GM10248 (cell line): ENCODE results near the gene SDHAF4.
"Not testable (repeated sequence)": the region's sequence is repeated elsewhere in the genome, so short reads cannot be mapped to it uniquely, and the experiment has no call there.

ENCODE experiments used
- CTCF ChIA-PET: fragments of 300-600 bp; sonication (Branson Sonifier 250); formaldehyde crosslinking; extraction: SDS; loops from one replicate; lab custom pipeline; 2021; ENCODE audit warnings: antibody characterized with exemption; lab: Yijun Ruan, JAX
- POLR2A ChIA-PET: fragments of 350-650 bp; sonication (Branson Sonifier 250); formaldehyde crosslinking; extraction: SDS; loops from one replicate; lab custom pipeline; 2020; ENCODE audit warnings: antibody characterized with exemption; lab: Yijun Ruan, JAX
- DNase-seq: peaks from one replicate; pipeline ENCODE4 v3.0.0; 2012; ENCODE audit errors: extremely low spot score
- TF ChIP-seq, protein P1 (sequence below): IDR thresholded peaks from 2 replicates; pipeline ENCODE4 v1.5.1; 2012; ENCODE audit warnings: mild to moderate bottlenecking, low read depth; ENCODE audit errors: extremely low read depth, missing control alignments, control extremely low read depth

SDHAF4 gene

DNA sequence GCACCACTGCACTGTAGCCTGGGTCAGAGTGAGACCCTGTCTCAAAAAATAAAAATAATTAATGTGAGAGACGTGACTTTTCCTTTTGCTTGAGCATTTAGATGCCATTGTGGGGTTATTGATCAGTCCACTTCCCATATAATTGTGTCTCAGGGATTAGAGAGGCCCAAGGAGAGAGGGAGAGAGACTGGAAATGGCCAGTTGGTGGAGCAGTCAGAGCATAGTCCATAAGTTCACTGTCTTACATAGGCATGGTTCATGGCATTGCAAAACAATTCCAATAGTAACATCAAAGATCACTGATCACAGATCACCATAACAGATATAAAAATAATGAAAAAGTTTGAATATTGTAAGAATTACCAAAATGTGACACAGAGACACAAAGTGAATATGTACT lies 15.2 kb upstream of the SDHAF4 start:
- POLR2A ChIA-PET, result no interaction called here
- CTCF ChIA-PET, result interaction anchor here (1.3 kb wide), 1 partner anchor 183 kb away, joined by 4 read pairs; no protein-coding TSS in a partner anchor

DNA sequence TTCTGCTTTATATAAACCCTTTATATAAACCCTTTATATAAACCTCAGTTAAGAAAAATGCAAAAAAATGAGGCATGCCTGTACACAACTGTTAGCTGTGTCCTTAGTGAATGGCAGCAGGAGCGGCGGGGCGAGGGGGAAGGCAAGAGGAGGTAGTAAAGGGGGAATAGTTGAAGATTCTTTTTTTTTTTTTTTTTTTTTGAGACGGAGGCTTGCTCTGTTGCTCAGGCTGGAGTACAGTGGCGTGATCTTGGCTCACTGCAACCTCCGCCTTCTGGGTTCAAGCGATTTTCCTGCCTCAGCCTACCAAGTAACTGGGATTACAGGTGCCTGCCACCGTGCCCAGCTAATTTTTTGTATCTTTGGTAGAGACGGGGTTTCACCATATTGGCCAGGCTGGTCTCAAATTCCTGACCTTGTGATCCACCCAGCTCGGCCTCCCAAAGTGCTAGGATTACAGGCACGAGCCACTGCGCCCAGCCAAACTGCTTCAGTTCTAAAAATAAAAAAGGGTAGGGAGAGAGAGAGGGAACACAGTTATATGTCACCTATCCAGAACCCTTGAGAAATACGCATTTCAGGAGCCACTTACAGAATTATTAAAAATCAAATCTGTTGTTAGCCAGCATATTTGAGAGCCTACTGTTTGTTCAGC lies 14.3 kb upstream of the SDHAF4 start:
- POLR2A ChIA-PET, DNase-seq, CTCF ChIA-PET: not testable (repeated sequence)

More for the DNA sequence above, 15.2 kb upstream of the SDHAF4 start:
- TF ChIP-seq, protein P1, sequence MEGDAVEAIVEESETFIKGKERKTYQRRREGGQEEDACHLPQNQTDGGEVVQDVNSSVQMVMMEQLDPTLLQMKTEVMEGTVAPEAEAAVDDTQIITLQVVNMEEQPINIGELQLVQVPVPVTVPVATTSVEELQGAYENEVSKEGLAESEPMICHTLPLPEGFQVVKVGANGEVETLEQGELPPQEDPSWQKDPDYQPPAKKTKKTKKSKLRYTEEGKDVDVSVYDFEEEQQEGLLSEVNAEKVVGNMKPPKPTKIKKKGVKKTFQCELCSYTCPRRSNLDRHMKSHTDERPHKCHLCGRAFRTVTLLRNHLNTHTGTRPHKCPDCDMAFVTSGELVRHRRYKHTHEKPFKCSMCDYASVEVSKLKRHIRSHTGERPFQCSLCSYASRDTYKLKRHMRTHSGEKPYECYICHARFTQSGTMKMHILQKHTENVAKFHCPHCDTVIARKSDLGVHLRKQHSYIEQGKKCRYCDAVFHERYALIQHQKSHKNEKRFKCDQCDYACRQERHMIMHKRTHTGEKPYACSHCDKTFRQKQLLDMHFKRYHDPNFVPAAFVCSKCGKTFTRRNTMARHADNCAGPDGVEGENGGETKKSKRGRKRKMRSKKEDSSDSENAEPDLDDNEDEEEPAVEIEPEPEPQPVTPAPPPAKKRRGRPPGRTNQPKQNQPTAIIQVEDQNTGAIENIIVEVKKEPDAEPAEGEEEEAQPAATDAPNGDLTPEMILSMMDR, result no peak
- DNase-seq, result no peak

DNA sequence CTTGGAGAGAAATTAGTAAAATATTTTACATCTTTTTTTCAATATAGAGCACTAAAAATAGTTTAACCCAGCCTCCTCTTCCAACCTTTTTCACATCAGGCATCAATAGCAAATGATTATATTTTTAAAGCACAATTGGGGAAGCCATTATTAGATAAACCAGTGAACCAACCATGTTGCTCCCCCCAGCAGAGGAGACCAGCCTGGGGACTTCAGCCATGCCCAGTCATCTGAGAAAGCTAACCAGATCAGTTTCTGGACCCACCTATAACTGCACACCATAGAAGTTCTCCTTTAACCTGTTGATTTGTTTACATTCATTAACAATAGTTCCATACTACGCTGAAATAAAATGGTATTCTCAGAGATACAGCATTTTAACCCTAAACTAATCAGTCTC lies 13.8 kb upstream of the SDHAF4 start:
- ChIA-PET CTCF (no interaction called here), POLR2A (no interaction called here)
- TF ChIP-seq, protein P1, result no peak
- DNase-seq, result no peak

DNA sequence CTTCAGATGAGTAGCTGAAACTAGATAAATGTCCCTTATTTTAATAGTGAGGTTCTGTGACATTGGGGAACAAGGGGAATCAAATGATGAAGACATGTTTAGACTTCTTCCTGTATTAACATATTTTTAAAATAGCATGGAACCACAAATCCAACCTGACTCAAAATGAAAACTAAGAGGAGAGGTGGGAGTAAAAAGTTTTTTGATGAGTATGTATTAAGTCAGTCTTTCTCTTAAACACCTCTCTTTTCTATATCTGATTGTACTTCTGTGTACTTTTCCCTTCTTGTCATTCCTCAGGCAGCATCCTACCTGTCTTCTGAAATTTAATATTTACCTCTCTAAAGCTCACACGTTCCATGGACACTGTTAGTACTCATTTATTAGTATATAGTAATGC lies 8.7 kb upstream of the SDHAF4 start:
- DNase-seq, result no peak
- CTCF ChIA-PET, result interaction anchor here (1.2 to 2.7 kb wide), 3 partner anchors 8 to 183 kb away, joined by 3 to 14 read pairs (median 5); no protein-coding TSS in a partner anchor
- TF ChIP-seq, protein P1, result no peak
- POLR2A ChIA-PET, result no interaction called here

DNA sequence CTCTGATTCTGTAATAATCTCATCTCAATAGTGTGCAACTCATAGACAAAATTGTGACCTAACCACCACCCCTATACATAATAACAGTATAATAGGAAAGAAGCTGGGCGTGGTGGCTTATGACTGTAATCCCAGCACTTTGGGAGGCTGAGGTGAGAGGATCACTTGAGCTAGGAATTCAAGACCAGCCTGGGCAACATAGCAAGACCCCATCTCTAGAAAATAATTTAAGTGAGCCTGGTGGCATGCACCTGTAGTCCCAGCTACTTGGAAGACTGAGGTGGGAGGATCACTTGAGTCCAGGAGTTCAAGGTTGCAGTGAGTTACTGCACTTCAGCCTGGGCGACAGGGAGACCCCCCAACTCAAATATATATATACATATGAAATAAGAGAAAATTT lies 4.3 kb upstream of the SDHAF4 start:
- CTCF ChIA-PET, result interaction anchor here (1.0 kb wide), 1 partner anchor 19 kb away, joined by 4 read pairs; no protein-coding TSS in a partner anchor
- POLR2A ChIA-PET, DNase-seq: not testable (repeated sequence)

DNA sequence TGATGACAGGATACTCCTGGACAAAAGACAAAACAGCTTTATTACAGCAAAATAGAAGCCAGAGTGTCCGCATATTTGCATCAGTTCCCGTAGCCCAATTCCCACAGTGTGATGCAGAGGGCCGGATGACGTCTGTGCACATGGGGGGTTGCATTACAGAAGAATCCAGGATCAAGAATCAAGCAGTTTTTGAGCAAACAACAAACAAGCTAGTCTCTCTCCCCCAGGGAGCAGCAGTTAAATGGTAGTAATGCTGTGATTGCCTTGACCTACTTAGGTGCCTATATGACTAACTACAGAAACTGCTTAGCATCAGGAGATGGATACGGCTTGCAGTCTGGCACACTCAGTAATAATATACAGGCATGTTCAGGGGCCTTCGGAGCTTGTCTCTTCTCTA lies 3.2 kb upstream of the SDHAF4 start:
- TF ChIP-seq, protein P1, result no peak
- DNase-seq, result no peak
- CTCF ChIA-PET, result interaction anchor here (1.0 kb wide), 1 partner anchor 20 kb away, joined by 3 read pairs; no protein-coding TSS in a partner anchor
- POLR2A ChIA-PET, result no interaction called here

DNA sequence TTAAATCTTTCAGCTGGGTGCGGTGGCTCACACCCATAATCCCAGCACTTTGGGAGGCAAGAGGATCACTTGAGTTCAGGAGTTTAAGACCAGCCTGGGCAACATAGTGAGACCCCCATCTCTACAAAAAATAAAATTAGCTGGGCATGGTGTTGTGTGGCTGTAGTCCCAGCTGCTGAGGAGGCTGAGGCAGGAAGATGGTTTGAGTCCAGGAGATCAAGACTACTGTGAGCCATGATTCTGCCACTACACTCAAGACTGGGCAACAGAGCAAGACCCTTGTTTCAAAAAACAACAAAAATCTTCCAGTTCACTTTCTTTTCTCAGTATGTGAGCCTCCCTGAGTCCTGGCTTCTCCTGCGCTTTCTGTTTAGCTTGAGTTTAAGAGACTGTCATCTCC lies 7.9 kb downstream of the SDHAF4 start:
- no peak for DNase-seq
- TF ChIP-seq, protein P1, result no peak
- CTCF ChIA-PET, result interaction anchor here (2.5 kb wide), 1 partner anchor 94 kb away, joined by 5 read pairs; the partner anchor contains the start of gene SMAP1
- POLR2A ChIA-PET, result no interaction called here
